ENCODE measurements around the gene SHKBP1.
"Not testable (repeated sequence)": the region's sequence is repeated elsewhere in the genome, so short reads cannot be mapped to it uniquely, and the experiment has no call there.

Gene SHKBP1

GRCh38 chr19:40555978-40556689 lies 20.5 kb upstream of the SHKBP1 start:
- DNase-seq: no peak

- no peak for DNase-seq
Measured at GRCh38 chr19:40556953-40557530, 19.6 kb upstream of the SHKBP1 start.

GRCh38 chr19:40559394-40559793 lies 17.3 kb upstream of the SHKBP1 start:
- no peak for DNase-seq

- DNase-seq: no peak
Measured at GRCh38 chr19:40560092-40560507, 16.6 kb upstream of the SHKBP1 start.

GRCh38 chr19:40561947-40562346 lies 14.7 kb upstream of the SHKBP1 start:
- DNase-seq: no peak

GRCh38 chr19:40564535-40564934 lies 12.1 kb upstream of the SHKBP1 start:
- DNase-seq: not testable (repeated sequence)

- no peak for DNase-seq
Measured at GRCh38 chr19:40565355-40565754, 11.3 kb upstream of the SHKBP1 start.

- DNase-seq: no peak
Measured at GRCh38 chr19:40565910-40566495, 10.7 kb upstream of the SHKBP1 start.

GRCh38 chr19:40567040-40567749 lies 9.5 kb upstream of the SHKBP1 start:
- DNase-seq: no peak

- no peak for DNase-seq
Measured at GRCh38 chr19:40567750-40568494, 8.8 kb upstream of the SHKBP1 start.

GRCh38 chr19:40570313-40571004 lies 6.2 kb upstream of the SHKBP1 start:
- peak; percentile 97 for DNase-seq

- no peak for DNase-seq
Measured at GRCh38 chr19:40571005-40571318, 5.7 kb upstream of the SHKBP1 start.

GRCh38 chr19:40571831-40572495 lies 4.7 kb upstream of the SHKBP1 start:
- no peak for DNase-seq

- no peak for DNase-seq
Measured at GRCh38 chr19:40575326-40575725, 1.3 kb upstream of the SHKBP1 start.

- DNase-seq: peak; percentile 42
Measured at GRCh38 chr19:40576151-40576584, 505 bp upstream of the SHKBP1 start.

GRCh38 chr19:40578442-40578908 lies 1.8 kb downstream of the SHKBP1 start:
- no peak for DNase-seq

- no peak for DNase-seq
Measured at GRCh38 chr19:40580619-40581018, 3.9 kb downstream of the SHKBP1 start.

- no peak for DNase-seq
Measured at GRCh38 chr19:40581531-40581930, 4.9 kb downstream of the SHKBP1 start.

GRCh38 chr19:40582467-40582866 lies 5.8 kb downstream of the SHKBP1 start:
- DNase-seq: no peak

GRCh38 chr19:40583283-40583682 lies 6.6 kb downstream of the SHKBP1 start:
- DNase-seq: no peak

GRCh38 chr19:40584007-40584406 lies 7.3 kb downstream of the SHKBP1 start:
- no peak for DNase-seq
